K562 (cell line): ENCODE measurements around the gene ABI3BP. TPM values are rescaled to one million over a fixed set of nuclear protein-coding genes. Genes with fewer than 3 reads are reported as not detected.

Experiments used
- BHLHE40 ChIP-seq: IDR thresholded peaks from 2 replicates; pipeline ENCODE4 v1.6.1; 2011; ENCODE audit warnings: low read length, improper control_type of control experiment
- GATA2 ChIP-seq: sonication (generic); formaldehyde crosslinking; IDR thresholded peaks from 2 replicates; pipeline ENCODE4 v1.4.0; 2020; ENCODE audit warnings: mild to moderate bottlenecking, missing genetic modification reagents
- KDM4B ChIP-seq, 2 experiments: fragments of 450-650 bp in 1 of 2; sonication (generic) in 1 of 2; IDR thresholded peaks; 2 replicates each; pipeline ENCODE4 v1.6.1; 2016 to 2017; ENCODE audit warnings: borderline replicate concordance in 2 of 2, antibody characterized with exemption in 1 of 2, low read depth in 1 of 2, mild to moderate bottlenecking in 1 of 2
- L3MBTL2 ChIP-seq: fragments of 450-650 bp; IDR thresholded peaks from 2 replicates; pipeline ENCODE4 v1.6.1; 2016; ENCODE audit warnings: mild to moderate bottlenecking, moderate library complexity
- RBBP5 ChIP-seq: fragments of 200-600 bp; sonication (generic); IDR thresholded peaks from 2 replicates; pipeline ENCODE4 v1.6.1; 2012; ENCODE audit warnings: borderline replicate concordance, mild to moderate bottlenecking, low read length, control low read depth, inconsistent platforms; ENCODE audit not compliant: insufficient read depth, poor library complexity, severe bottlenecking
- TRIM24 ChIP-seq, 2 experiments: fragments of 450-650 bp; IDR thresholded peaks; 2 replicates each; pipeline ENCODE4 v1.6.1; 2016
- ZNF318 ChIP-seq, 2 experiments: fragments of 450-650 bp; IDR thresholded peaks; 2 replicates each; pipeline ENCODE4 v1.6.1; 2016; ENCODE audit warnings: mild to moderate bottlenecking in 2 of 2, borderline replicate concordance in 1 of 2, low read depth in 1 of 2, moderate library complexity in 1 of 2
- ZNF431 ChIP-seq: sonication (generic); formaldehyde crosslinking; IDR thresholded peaks from 2 replicates; pipeline ENCODE4 v1.8.0; 2022; ENCODE audit warnings: mild to moderate bottlenecking, missing genetic modification reagents
- ZNF707 ChIP-seq: fragments of 250-450 bp; sonication (Bioruptor Pico); conservative IDR thresholded peaks from 2 replicates; pipeline ENCODE4 v1.8.0; 2022; ENCODE audit warnings: inconsistent platforms, mild to moderate bottlenecking, moderate library complexity
- polyA plus RNA-seq, 8 experiments: library from polyadenylated mRNA; depleted of rRNA in 4 of 8; stranded (reverse) in 5 of 8; unstranded in 3 of 8; fragments of >200 nt; fragmentation: Nextera tagmentation in 2 of 8; fragmentation: Illumina TruSeq in 1 of 8; extraction: Ambion mirVana in 2 of 8; extraction: Trizol in 1 of 8; gene quantifications; 2 replicates each; pipeline versions ENCODE4 v1.2.1 to v1.2.3, GENCODE V29; 2011 to 2014; ENCODE audit warnings: inconsistent platforms in 1 of 8, missing spikeins in 1 of 8
- total RNA-seq, 7 experiments: library from RNA; depleted of rRNA in 6 of 7; stranded (reverse); fragments of >200 nt in 6 of 7; fragmentation: Illumina TruSeq in 2 of 7; extraction: Trizol in 2 of 7; gene quantifications; 2 replicates each; pipeline versions ENCODE4 v1.2.1 to v1.2.3, GENCODE V29; 2011 to 2021; ENCODE audit warnings: low replicate concordance in 1 of 7
- TF ChIP-seq, protein P1 (sequence below): fragments of 450-650 bp; formaldehyde crosslinking; IDR thresholded peaks from 2 replicates; pipeline ENCODE4 v1.4.0; 2020; ENCODE audit warnings: mild to moderate bottlenecking
- TF ChIP-seq, protein P2 (sequence below): fragments of 250-450 bp; sonication (Bioruptor Pico); IDR thresholded peaks from 2 replicates; pipeline ENCODE4 v1.5.0; 2020; ENCODE audit warnings: mild to moderate bottlenecking

The ABI3BP gene
- total and polyA plus RNA-seq, 9 of the 15 experiments (the other 6 are each of a cell fraction or from before 2014, with no cell fraction given) = 0.01 to 0.24 (median 0.06) TPM; not detected in 5

DNA sequence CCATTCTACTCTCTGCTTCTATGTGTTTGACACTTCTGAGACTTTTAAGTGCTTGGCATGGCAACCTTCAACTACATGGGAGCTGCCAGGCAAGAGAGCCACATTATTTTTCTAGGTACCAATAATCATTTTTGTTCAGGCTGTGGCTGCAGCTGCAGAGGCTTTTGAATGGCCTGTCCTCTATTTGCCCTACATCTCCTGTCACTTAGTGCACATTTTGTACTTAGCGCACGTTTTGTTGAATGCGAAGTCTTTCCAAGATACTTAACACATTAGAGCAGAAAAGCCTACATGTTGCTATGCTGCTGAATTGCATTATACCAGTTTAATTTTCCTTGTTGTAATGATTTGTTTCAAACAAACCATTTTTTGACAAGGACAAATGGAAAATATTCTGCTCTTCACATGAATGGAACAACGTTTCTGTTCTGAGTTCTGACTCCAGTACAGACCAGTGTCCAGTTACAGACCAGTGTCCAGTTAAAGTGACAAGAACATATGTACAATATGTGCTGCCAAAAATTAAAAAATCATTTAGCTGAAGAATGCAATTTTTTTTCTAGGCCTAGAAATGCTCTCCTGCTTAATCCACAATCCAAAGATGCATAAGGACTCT, 113.9 kb downstream of the ABI3BP start (continued):
- TF ChIP-seq, protein P1, sequence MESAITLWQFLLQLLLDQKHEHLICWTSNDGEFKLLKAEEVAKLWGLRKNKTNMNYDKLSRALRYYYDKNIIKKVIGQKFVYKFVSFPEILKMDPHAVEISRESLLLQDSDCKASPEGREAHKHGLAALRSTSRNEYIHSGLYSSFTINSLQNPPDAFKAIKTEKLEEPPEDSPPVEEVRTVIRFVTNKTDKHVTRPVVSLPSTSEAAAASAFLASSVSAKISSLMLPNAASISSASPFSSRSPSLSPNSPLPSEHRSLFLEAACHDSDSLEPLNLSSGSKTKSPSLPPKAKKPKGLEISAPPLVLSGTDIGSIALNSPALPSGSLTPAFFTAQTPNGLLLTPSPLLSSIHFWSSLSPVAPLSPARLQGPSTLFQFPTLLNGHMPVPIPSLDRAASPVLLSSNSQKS = no peak
- TF ChIP-seq GATA2 (CRISPR knock-in tag) = no peak
- TF ChIP-seq ZNF318 (IDR thresholded peaks at IDR 0.05; ENCODE audit: borderline replicate concordance in 1 of 2, low read depth in 1 of 2) = no peak
- no peak for TF ChIP-seq TRIM24 (IDR thresholded peaks at IDR 0.05)
- no peak for TF ChIP-seq ZNF707 (CRISPR knock-in tag)
- no peak for TF ChIP-seq RBBP5
- TF ChIP-seq BHLHE40 = no peak
- no peak for TF ChIP-seq ZNF431 (CRISPR knock-in tag)
- TF ChIP-seq, protein P2, sequence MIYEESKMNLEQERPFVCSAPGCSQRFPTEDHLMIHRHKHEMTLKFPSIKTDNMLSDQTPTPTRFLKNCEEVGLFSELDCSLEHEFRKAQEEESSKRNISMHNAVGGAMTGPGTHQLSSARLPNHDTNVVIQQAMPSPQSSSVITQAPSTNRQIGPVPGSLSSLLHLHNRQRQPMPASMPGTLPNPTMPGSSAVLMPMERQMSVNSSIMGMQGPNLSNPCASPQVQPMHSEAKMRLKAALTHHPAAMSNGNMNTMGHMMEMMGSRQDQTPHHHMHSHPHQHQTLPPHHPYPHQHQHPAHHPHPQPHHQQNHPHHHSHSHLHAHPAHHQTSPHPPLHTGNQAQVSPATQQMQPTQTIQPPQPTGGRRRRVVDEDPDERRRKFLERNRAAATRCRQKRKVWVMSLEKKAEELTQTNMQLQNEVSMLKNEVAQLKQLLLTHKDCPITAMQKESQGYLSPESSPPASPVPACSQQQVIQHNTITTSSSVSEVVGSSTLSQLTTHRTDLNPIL (CRISPR knock-in tag) = no peak
- no peak for TF ChIP-seq KDM4B (IDR thresholded peaks at IDR 0.05; ENCODE audit: borderline replicate concordance in 2 of 2, low read depth in 1 of 2)
- no peak for TF ChIP-seq L3MBTL2
